ENCODE data around the gene PCDHGA1.
A peak's percentile ranks its signal among the peaks of the same experiment; 100 is the strongest.
"Not testable (repeated sequence)": the region's sequence is repeated elsewhere in the genome, so short reads cannot be mapped to it uniquely, and the experiment has no call there.

The PCDHGA1 gene

GRCh38 chr5:141326088-141326854 lies 4.0 kb upstream of the PCDHGA1 start:
- no peak overlapping the region for H3K27ac ChIP-seq (ENCODE audit: low read depth, low read length)
- peak overlapping the region; percentile 57 for H3K9ac ChIP-seq (ENCODE audit: low read length)
- peak overlapping the region; percentile 51 for H3K4me3 ChIP-seq (ENCODE audit: low read depth, low read length)
- no peaks in the 10 kb centered on the region for H3K27me3 ChIP-seq (ENCODE audit: control insufficient read depth, insufficient read depth, low read length)
- no peaks in the 10 kb centered on the region for H3K4me1 ChIP-seq (ENCODE audit: control insufficient read depth, insufficient read depth, low read length)
- H3K36me3 ChIP-seq (ENCODE audit: control insufficient read depth, insufficient read depth, low read length): no peaks in the 10 kb centered on the region
- peaks cover 13% of the 10 kb centered on the region for H3K9me3 ChIP-seq (ENCODE audit: control insufficient read depth, insufficient read depth, low read depth, low read length)

- no peak overlapping the region for H3K4me3 ChIP-seq (ENCODE audit: low read depth, low read length)
- H3K9me3 ChIP-seq (ENCODE audit: control insufficient read depth, insufficient read depth, low read depth, low read length): peaks cover 30% of the 10 kb centered on the region
- no peaks in the 10 kb centered on the region for H3K4me1 ChIP-seq (ENCODE audit: control insufficient read depth, insufficient read depth, low read length)
- no peaks in the 10 kb centered on the region for H3K36me3 ChIP-seq (ENCODE audit: control insufficient read depth, insufficient read depth, low read length)
- H3K9ac ChIP-seq (ENCODE audit: low read length): no peak overlapping the region
- no peak overlapping the region for H3K27ac ChIP-seq (ENCODE audit: low read depth, low read length)
- no peaks in the 10 kb centered on the region for H3K27me3 ChIP-seq (ENCODE audit: control insufficient read depth, insufficient read depth, low read length)
These were observed 2.1 kb upstream of the PCDHGA1 start for GRCh38 chr5:141328231-141328630.

GRCh38 chr5:141332571-141332970 lies 2.3 kb downstream of the PCDHGA1 start:
- H3K9me3 ChIP-seq (ENCODE audit: control insufficient read depth, insufficient read depth, low read depth, low read length): peaks cover 33% of the 10 kb centered on the region
- not testable (repeated sequence) for H3K4me1 ChIP-seq (ENCODE audit: control insufficient read depth, insufficient read depth, low read length); H3K9ac ChIP-seq (ENCODE audit: low read length); H3K27ac ChIP-seq (ENCODE audit: low read depth, low read length); H3K27me3 ChIP-seq (ENCODE audit: control insufficient read depth, insufficient read depth, low read length); H3K4me3 ChIP-seq (ENCODE audit: low read depth, low read length); H3K36me3 ChIP-seq (ENCODE audit: control insufficient read depth, insufficient read depth, low read length)

- H3K4me3 ChIP-seq (ENCODE audit: low read depth, low read length): 0 out of 2 replicates have a peak within 1 kb of the TSS, but pooled peaks have one; percentile 25
- no peaks in the 10 kb centered on the region for H3K27me3 ChIP-seq (ENCODE audit: control insufficient read depth, insufficient read depth, low read length)
- H3K27ac ChIP-seq (ENCODE audit: low read depth, low read length): no peak within 1 kb of the TSS
- H3K9ac ChIP-seq (ENCODE audit: low read length): no peak within 1 kb of the TSS
- H3K36me3 ChIP-seq (ENCODE audit: control insufficient read depth, insufficient read depth, low read length): no peaks in the 10 kb centered on the region
- peaks cover 34% of the 10 kb centered on the region for H3K9me3 ChIP-seq (ENCODE audit: control insufficient read depth, insufficient read depth, low read depth, low read length)
- H3K4me1 ChIP-seq (ENCODE audit: control insufficient read depth, insufficient read depth, low read length): no peaks in the 10 kb centered on the region
These were observed 8.4 kb downstream of the PCDHGA1 start, which contains the start of gene PCDHGA2 for GRCh38 chr5:141338538-141339306. TSS of gene PCDHGA2 (plus strand) at chr5:141338760.

GRCh38 chr5:141340781-141341354 lies 10.6 kb downstream of the PCDHGA1 start:
- H3K4me1 ChIP-seq (ENCODE audit: control insufficient read depth, insufficient read depth, low read length); H3K27me3 ChIP-seq (ENCODE audit: control insufficient read depth, insufficient read depth, low read length); H3K9ac ChIP-seq (ENCODE audit: low read length); H3K4me3 ChIP-seq (ENCODE audit: low read depth, low read length); H3K27ac ChIP-seq (ENCODE audit: low read depth, low read length); H3K36me3 ChIP-seq (ENCODE audit: control insufficient read depth, insufficient read depth, low read length): not testable (repeated sequence)
- peaks cover 49% of the 10 kb centered on the region for H3K9me3 ChIP-seq (ENCODE audit: control insufficient read depth, insufficient read depth, low read depth, low read length)

- no peaks in the 10 kb centered on the region for H3K4me1 ChIP-seq (ENCODE audit: control insufficient read depth, insufficient read depth, low read length)
- peaks cover 49% of the 10 kb centered on the region for H3K9me3 ChIP-seq (ENCODE audit: control insufficient read depth, insufficient read depth, low read depth, low read length)
- no peaks in the 10 kb centered on the region for H3K36me3 ChIP-seq (ENCODE audit: control insufficient read depth, insufficient read depth, low read length)
These were observed 12.5 kb downstream of the PCDHGA1 start for GRCh38 chr5:141342773-141343172.

GRCh38 chr5:141343242-141343952 lies 13.1 kb downstream of the PCDHGA1 start, which contains the start of gene PCDHGA3:
TSS of gene PCDHGA3 (plus strand) at chr5:141343829. CDS start at chr5:141344034, 205 bp downstream.
- Histone ChIP-seq H3K9me3 (ENCODE audit: control insufficient read depth, insufficient read depth, low read depth, low read length) (peaks cover 45% of the 10 kb centered on the region), H3K27me3 (ENCODE audit: control insufficient read depth, insufficient read depth, low read length) (no peaks in the 10 kb centered on the region), H3K4me3 (ENCODE audit: low read depth, low read length) (peak within 1 kb of the TSS; percentile 46; the same call in 1 of the 2 replicates), H3K36me3 (ENCODE audit: control insufficient read depth, insufficient read depth, low read length) (no peaks in the 10 kb centered on the region), H3K4me1 (ENCODE audit: control insufficient read depth, insufficient read depth, low read length) (no peaks in the 10 kb centered on the region), H3K27ac (ENCODE audit: low read depth, low read length) (no peak within 1 kb of the TSS), H3K9ac (ENCODE audit: low read length) (no peak within 1 kb of the TSS)

More at GRCh38 chr5:141342773-141343172, 12.5 kb downstream of the PCDHGA1 start:
- H3K9ac ChIP-seq (ENCODE audit: low read length): no peak overlapping the region
- no peak overlapping the region for H3K27ac ChIP-seq (ENCODE audit: low read depth, low read length)
- H3K4me3 ChIP-seq (ENCODE audit: low read depth, low read length): no peak overlapping the region
- no peaks in the 10 kb centered on the region for H3K27me3 ChIP-seq (ENCODE audit: control insufficient read depth, insufficient read depth, low read length)

- Histone ChIP-seq H3K9me3 (ENCODE audit: control insufficient read depth, insufficient read depth, low read depth, low read length) (peaks cover 41% of the 10 kb centered on the region), H3K27ac (ENCODE audit: low read depth, low read length) (no peak overlapping the region), H3K9ac (ENCODE audit: low read length) (no peak overlapping the region), H3K4me1 (ENCODE audit: control insufficient read depth, insufficient read depth, low read length) (no peaks in the 10 kb centered on the region), H3K36me3 (ENCODE audit: control insufficient read depth, insufficient read depth, low read length) (no peaks in the 10 kb centered on the region), H3K4me3 (ENCODE audit: low read depth, low read length) (peak overlapping the region; percentile 46; the same call in 1 of the 2 replicates), H3K27me3 (ENCODE audit: control insufficient read depth, insufficient read depth, low read length) (no peaks in the 10 kb centered on the region)
These were observed 13.7 kb downstream of the PCDHGA1 start for GRCh38 chr5:141343953-141344463.

GRCh38 chr5:141345327-141345726 lies 15.0 kb downstream of the PCDHGA1 start:
- H3K27me3 ChIP-seq (ENCODE audit: control insufficient read depth, insufficient read depth, low read length): no peaks in the 10 kb centered on the region
- H3K4me1 ChIP-seq (ENCODE audit: control insufficient read depth, insufficient read depth, low read length): no peaks in the 10 kb centered on the region
- no peaks in the 10 kb centered on the region for H3K36me3 ChIP-seq (ENCODE audit: control insufficient read depth, insufficient read depth, low read length)
- H3K9me3 ChIP-seq (ENCODE audit: control insufficient read depth, insufficient read depth, low read depth, low read length): peaks cover 31% of the 10 kb centered on the region
- no peak overlapping the region for H3K27ac ChIP-seq (ENCODE audit: low read depth, low read length)
- H3K9ac ChIP-seq (ENCODE audit: low read length): no peak overlapping the region
- no peak overlapping the region for H3K4me3 ChIP-seq (ENCODE audit: low read depth, low read length)

GRCh38 chr5:141346017-141346416 lies 15.7 kb downstream of the PCDHGA1 start:
- H3K4me3 ChIP-seq (ENCODE audit: low read depth, low read length); H3K27me3 ChIP-seq (ENCODE audit: control insufficient read depth, insufficient read depth, low read length); H3K9ac ChIP-seq (ENCODE audit: low read length); H3K4me1 ChIP-seq (ENCODE audit: control insufficient read depth, insufficient read depth, low read length); H3K36me3 ChIP-seq (ENCODE audit: control insufficient read depth, insufficient read depth, low read length); H3K27ac ChIP-seq (ENCODE audit: low read depth, low read length): not testable (repeated sequence)
- H3K9me3 ChIP-seq (ENCODE audit: control insufficient read depth, insufficient read depth, low read depth, low read length): peaks cover 33% of the 10 kb centered on the region
